Natural killer cell (primary cell): ENCODE results near the gene PHC1. TPM values are rescaled to one million over a fixed set of nuclear protein-coding genes. Genes with fewer than 3 reads are reported as not detected.
"Not testable (repeated sequence)": the region's sequence is repeated elsewhere in the genome, so short reads cannot be mapped to it uniquely, and the experiment has no call there.

Experiments
- ATAC-seq, 3 donors: fragments of 150-1000 bp in 2 of 3; fragments of 200-7000 bp in 1 of 3; cut with Tn5 transposase; 1 replicate in 1 of 3; 2 replicates in 2 of 3; pipeline ENCODE4 v1.10.0; 2021; ENCODE audit warnings: mild to moderate bottlenecking in 2 of 3, moderate library complexity in 2 of 3
- DNase-seq, 2 donors: peaks; one replicate each; pipeline versions ENCODE4 v3.0.0 to v3.0.0-alpha.2; 2013 to 2021; ENCODE audit warnings: mixed read lengths in 1 of 2
- H3K27ac ChIP-seq: one replicate; pipeline ENCODE4 v1.5.1; 2013; ENCODE audit warnings: mild to moderate bottlenecking, low read length
- H3K27me3 ChIP-seq: one replicate; pipeline ENCODE4 v1.6.1; 2013; ENCODE audit warnings: low read length; ENCODE audit not compliant: control insufficient read depth, insufficient read depth
- H3K36me3 ChIP-seq: one replicate; pipeline ENCODE4 v1.6.1; 2013; ENCODE audit warnings: low read length; ENCODE audit not compliant: control insufficient read depth, insufficient read depth
- H3K4me1 ChIP-seq: one replicate; pipeline ENCODE4 v1.6.1; 2013; ENCODE audit warnings: low read length; ENCODE audit not compliant: control insufficient read depth, insufficient read depth
- H3K4me3 ChIP-seq: one replicate; pipeline ENCODE4 v1.5.1; 2013; ENCODE audit warnings: low read length
- H3K9me3 ChIP-seq: one replicate; pipeline ENCODE4 v1.6.1; 2013; ENCODE audit warnings: low read length; ENCODE audit not compliant: control insufficient read depth, insufficient read depth
- H3K27ac Mint-ChIP-seq, 2 donors: one replicate each; pipeline ENCODE4 v1.8.0; 2022; ENCODE audit warnings: mild to moderate bottlenecking in 2 of 2, mixed read lengths in 2 of 2, moderate library complexity in 1 of 2
- H3K27me3 Mint-ChIP-seq, 2 donors: one replicate each; pipeline ENCODE4 v1.8.0; 2022; ENCODE audit warnings: low read depth in 2 of 2, mixed read lengths in 2 of 2
- H3K36me3 Mint-ChIP-seq: one replicate; pipeline ENCODE4 v1.8.0; 2022; ENCODE audit warnings: mixed read lengths
- H3K4me1 Mint-ChIP-seq, 2 donors: one replicate each; pipeline ENCODE4 v1.8.0; 2022; ENCODE audit warnings: mixed read lengths in 2 of 2
- H3K4me3 Mint-ChIP-seq: one replicate; pipeline ENCODE4 v1.8.0; 2022; ENCODE audit warnings: mild to moderate bottlenecking, moderate library complexity, mixed read lengths
- H3K9me3 Mint-ChIP-seq, 2 donors: one replicate each; pipeline ENCODE4 v1.8.0; 2022; ENCODE audit warnings: mixed read lengths in 2 of 2
- whole genome bisulfite sequencing: methylation state at CpG from one replicate; pipeline ENCODE4 v1.1.7; 2013; ENCODE audit warnings: missing lambda C conversion rate; ENCODE audit not compliant: insufficient coverage; 5-methylcytosine and 5-hydroxymethylcytosine counted together
- intact Hi-C: fragments of 100-400 bp; cut with micrococcal nuclease; formaldehyde crosslinking; loops from one replicate; pipeline ENCODE4 v1.14.2; 2022
- total RNA-seq, 4 donors: library from RNA; stranded (reverse); fragments of 120-200 nt in 1 of 4; gene quantifications; one replicate each; pipeline versions ENCODE4 v1.2.3 to v1.2.4, GENCODE V29; 2013 to 2022
- TF ChIP-seq, protein P1 (sequence below): fragments of 200-600 bp; IDR thresholded peaks from one replicate; pipeline ENCODE4 v1.8.0; 2022; ENCODE audit warnings: antibody characterized with exemption

The PHC1 gene
- total RNA-seq, result 10 to 100 TPM; 37.8 to 39.6 (median 38.6) TPM
- 25.7 TPM for total RNA-seq (2013)

DNA sequence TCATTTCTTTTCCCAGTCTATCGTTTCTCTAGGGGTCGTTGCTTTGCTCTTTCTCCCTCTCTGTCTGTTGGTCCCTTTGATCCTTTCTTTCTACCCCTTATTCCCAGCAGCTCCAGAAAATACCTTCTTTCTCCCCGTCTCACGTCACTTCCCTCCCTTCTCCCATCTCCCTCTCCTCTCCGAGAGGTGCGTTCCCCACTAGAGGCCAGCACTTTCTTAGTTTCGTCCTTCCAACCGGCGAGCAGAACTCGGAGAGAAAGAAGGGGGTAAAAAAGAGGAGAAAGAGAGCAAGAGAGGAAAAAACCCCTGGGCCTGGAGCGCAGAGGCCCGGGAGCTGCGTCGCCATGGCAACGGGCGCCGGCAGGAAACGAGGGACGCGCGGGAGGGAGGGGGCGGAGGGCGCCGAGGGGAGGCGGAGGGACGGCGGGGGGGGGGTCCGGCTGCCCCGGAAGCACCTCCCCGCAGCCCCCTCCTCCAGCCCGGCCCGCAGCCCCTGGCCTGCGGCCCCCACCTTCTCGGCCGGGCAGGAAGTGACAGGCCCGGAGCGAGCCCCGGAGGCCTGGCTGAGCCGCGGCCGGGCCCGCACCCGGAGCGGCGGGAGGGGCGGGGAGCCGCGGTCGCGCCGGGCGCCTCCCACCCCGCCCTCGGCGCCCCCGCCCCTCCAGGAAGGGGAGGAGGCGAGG is at the start of gene PHC1:
Gene PHC1 (plus strand): TSS at position 477 of the 683 bp plus-strand sequence. CDS start 3,169 bp downstream, outside the sequence.
- intact Hi-C loops, result loop anchor here (2.0 to 5.0 kb wide), 3 partner anchors 38 to 135 kb away; no protein-coding TSS in a partner anchor
- peak; percentile 71 to 80 (median 78) for ATAC-seq

DNA sequence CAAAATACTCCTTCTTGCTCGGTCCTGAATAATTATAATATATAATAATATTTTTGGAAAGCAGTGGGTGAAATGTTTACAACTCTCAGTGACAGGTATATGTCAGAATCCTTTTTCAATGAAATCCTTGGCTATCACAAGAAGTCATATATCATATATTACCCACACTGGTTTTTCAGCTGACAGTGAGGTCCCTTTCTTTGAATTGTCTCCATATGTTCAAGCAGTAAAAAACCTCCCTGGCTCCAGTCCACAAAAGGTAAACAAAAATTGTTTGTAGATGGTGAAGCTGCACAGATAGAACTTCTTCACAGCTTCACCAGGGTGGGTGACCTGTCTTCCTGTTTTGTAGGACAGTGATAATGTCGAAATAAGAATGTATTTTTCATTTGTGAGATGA is 47.9 kb upstream of the PHC1 start:
- WGBS, result 100% methylated on average over 1 of the region's 2 CpGs
- intact Hi-C loops, result no loop called here

More for the DNA sequence above, at the start of gene PHC1:
- H3K27me3 ChIP-seq, H3K9me3 ChIP-seq, H3K36me3 ChIP-seq, H3K9me3 Mint-ChIP-seq, H3K27me3 Mint-ChIP-seq, H3K36me3 Mint-ChIP-seq: not testable (repeated sequence)
- peak within 1 kb of the TSS; percentile 79 for H3K27ac ChIP-seq
- peaks cover 10% of the 10 kb centered on the region for H3K4me1 ChIP-seq
- peak within 1 kb of the TSS; percentile 60 for H3K4me3 ChIP-seq
- peak within 1 kb of the TSS in 1 of 2 donors; percentile 83 for H3K27ac Mint-ChIP-seq
- peaks cover 13 to 14% of the 10 kb centered on the region in 2 donors for H3K4me1 Mint-ChIP-seq
- peak within 1 kb of the TSS; percentile 96 for H3K4me3 Mint-ChIP-seq
- under 1% methylated on average over 29 of the region's 57 CpGs for WGBS
- TF ChIP-seq, protein P1, sequence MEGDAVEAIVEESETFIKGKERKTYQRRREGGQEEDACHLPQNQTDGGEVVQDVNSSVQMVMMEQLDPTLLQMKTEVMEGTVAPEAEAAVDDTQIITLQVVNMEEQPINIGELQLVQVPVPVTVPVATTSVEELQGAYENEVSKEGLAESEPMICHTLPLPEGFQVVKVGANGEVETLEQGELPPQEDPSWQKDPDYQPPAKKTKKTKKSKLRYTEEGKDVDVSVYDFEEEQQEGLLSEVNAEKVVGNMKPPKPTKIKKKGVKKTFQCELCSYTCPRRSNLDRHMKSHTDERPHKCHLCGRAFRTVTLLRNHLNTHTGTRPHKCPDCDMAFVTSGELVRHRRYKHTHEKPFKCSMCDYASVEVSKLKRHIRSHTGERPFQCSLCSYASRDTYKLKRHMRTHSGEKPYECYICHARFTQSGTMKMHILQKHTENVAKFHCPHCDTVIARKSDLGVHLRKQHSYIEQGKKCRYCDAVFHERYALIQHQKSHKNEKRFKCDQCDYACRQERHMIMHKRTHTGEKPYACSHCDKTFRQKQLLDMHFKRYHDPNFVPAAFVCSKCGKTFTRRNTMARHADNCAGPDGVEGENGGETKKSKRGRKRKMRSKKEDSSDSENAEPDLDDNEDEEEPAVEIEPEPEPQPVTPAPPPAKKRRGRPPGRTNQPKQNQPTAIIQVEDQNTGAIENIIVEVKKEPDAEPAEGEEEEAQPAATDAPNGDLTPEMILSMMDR, result peak; percentile 17
- DNase-seq, result peak; percentile 61 to 93

DNA sequence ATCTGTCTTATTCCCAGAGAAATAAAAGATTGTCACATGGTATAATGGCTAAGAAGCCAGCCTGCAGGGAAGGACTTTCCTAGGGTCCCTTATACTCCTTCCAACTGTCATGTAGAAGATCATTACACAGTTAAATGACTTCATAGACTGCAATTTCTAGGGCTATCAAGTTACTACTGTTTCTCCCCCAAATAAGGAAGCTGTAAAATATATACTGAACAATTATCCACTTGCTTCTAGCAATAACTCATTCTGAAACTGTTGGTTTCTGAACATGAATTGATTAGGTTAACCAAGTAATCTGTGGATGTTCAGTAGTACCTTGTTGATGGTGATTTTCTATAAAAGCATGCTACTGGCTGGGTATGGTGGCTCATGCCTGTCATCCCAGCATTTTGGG is 47.3 kb upstream of the PHC1 start:
- Mint-ChIP-seq H3K9me3 (no peaks in the 10 kb centered on the region), H3K4me3 (no peak overlapping the region), H3K36me3 (no peaks in the 10 kb centered on the region), H3K4me1 (peaks cover 0 to 5% of the 10 kb centered on the region in 2 donors), H3K27ac (no peak overlapping the region), H3K27me3 (no peaks in the 10 kb centered on the region)
- TF ChIP-seq, protein P1, result no peak
- ATAC-seq (no peak), DNase-seq (no peak)
- intact Hi-C loops, result no loop called here
- Histone ChIP-seq H3K4me3 (no peak overlapping the region), H3K27ac (no peak overlapping the region), H3K36me3 (no peaks in the 10 kb centered on the region), H3K27me3 (no peaks in the 10 kb centered on the region), H3K9me3 (no peaks in the 10 kb centered on the region), H3K4me1 (no peaks in the 10 kb centered on the region)

More for the DNA sequence above, 47.9 kb upstream of the PHC1 start:
- Mint-ChIP-seq H3K27me3 (no peaks in the 10 kb centered on the region), H3K4me3 (no peak overlapping the region), H3K4me1 (peaks cover 0 to 5% of the 10 kb centered on the region in 2 donors), H3K9me3 (no peaks in the 10 kb centered on the region), H3K27ac (no peak overlapping the region), H3K36me3 (no peaks in the 10 kb centered on the region)
- TF ChIP-seq, protein P1, result no peak
- Histone ChIP-seq H3K9me3 (no peaks in the 10 kb centered on the region), H3K27ac (no peak overlapping the region), H3K4me1 (no peaks in the 10 kb centered on the region), H3K27me3 (no peaks in the 10 kb centered on the region), H3K36me3 (no peaks in the 10 kb centered on the region), H3K4me3 (no peak overlapping the region)
- ATAC-seq (no peak), DNase-seq (no peak)

DNA sequence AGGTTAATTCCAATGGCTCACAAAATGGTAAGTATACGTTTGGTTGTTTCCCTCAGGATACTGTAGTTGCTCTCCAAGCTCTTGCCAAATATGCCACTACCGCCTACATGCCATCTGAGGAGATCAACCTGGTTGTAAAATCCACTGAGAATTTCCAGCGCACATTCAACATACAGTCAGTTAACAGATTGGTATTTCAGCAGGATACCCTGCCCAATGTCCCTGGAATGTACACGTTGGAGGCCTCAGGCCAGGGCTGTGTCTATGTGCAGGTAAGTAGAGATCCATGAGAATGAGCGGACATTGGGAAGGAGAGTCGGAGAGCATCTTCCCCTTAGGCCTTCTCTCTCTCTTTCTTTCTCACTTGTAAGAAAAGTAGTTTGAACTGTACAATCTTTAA is 46.5 kb upstream of the PHC1 start:
- Mint-ChIP-seq H3K36me3 (no peaks in the 10 kb centered on the region), H3K27me3 (no peaks in the 10 kb centered on the region), H3K9me3 (no peaks in the 10 kb centered on the region), H3K4me1 (peaks cover 0 to 5% of the 10 kb centered on the region in 2 donors), H3K4me3 (no peak overlapping the region), H3K27ac (no peak overlapping the region)
- H3K27ac ChIP-seq, result no peak overlapping the region
- TF ChIP-seq, protein P1, result no peak
- no peaks in the 10 kb centered on the region for H3K9me3 ChIP-seq
- no peaks in the 10 kb centered on the region for H3K4me1 ChIP-seq
- H3K4me3 ChIP-seq, result no peak overlapping the region
- DNase-seq (no peak), ATAC-seq (no peak)
- intact Hi-C loops, result no loop called here
- WGBS, result 90% methylated on average over 5 of the region's 6 CpGs
- no peaks in the 10 kb centered on the region for H3K27me3 ChIP-seq
- H3K36me3 ChIP-seq, result no peaks in the 10 kb centered on the region
